Head of caudate nucleus (tissue), 42 donors: ENCODE data around the gene MPP2.
"Not testable (repeated sequence)": the region's sequence is repeated elsewhere in the genome, so short reads cannot be mapped to it uniquely, and the experiment has no call there.

ENCODE experiments used
- DNase-seq, 42 donors: peaks; one replicate each; pipeline versions ENCODE4 v3.0.0 to v3.0.0-alpha.2; 2020 to 2021; ENCODE audit warnings: mixed read lengths in 7 of 42
- intact Hi-C: fragments of 100-400 bp; cut with DNase I; formaldehyde crosslinking; loops from one replicate; pipeline ENCODE4 v1.15.0; 2022

Gene MPP2

GRCh38 chr17:43907998-43908721 is 824 bp upstream of the MPP2 start:
- intact Hi-C loops, result no loop called here
- peak; percentile 74 to 94 (median 87) for DNase-seq

GRCh38 chr17:43906951-43907424 is 348 bp downstream of the MPP2 start:
- intact Hi-C loops, result no loop called here
- DNase-seq, result peak in 25 of 42 donors; percentile 13 to 62 (median 43)

- intact Hi-C loops, result no loop called here
- peak; percentile 81 to 97 (median 90) for DNase-seq
Observed at GRCh38 chr17:43905985-43906852, 1.1 kb downstream of the MPP2 start.

- peak in 3 of 42 donors; percentile 15 to 48 (median 20) for DNase-seq
- intact Hi-C loops, result no loop called here
Observed at GRCh38 chr17:43905400-43905984, 1.8 kb downstream of the MPP2 start.

- DNase-seq, result no peak
- intact Hi-C loops, result no loop called here
Observed at GRCh38 chr17:43901861-43902589, 5.3 kb downstream of the MPP2 start.

- intact Hi-C loops, result no loop called here
- DNase-seq, result no peak
Observed at GRCh38 chr17:43900858-43901754, 6.2 kb downstream of the MPP2 start.

GRCh38 chr17:43900183-43900857 is 7.0 kb downstream of the MPP2 start:
- DNase-seq, result peak; percentile 80 to 96 (median 92)
- intact Hi-C loops, result no loop called here

GRCh38 chr17:43898446-43898845 is 8.9 kb downstream of the MPP2 start:
- DNase-seq, result no peak
- intact Hi-C loops, result no loop called here

- DNase-seq, result no peak
- intact Hi-C loops, result no loop called here
Observed at GRCh38 chr17:43897831-43898230, 9.5 kb downstream of the MPP2 start.

GRCh38 chr17:43894494-43894893 is 12.8 kb downstream of the MPP2 start:
- DNase-seq, intact Hi-C loops: not testable (repeated sequence)

- no peak for DNase-seq
- intact Hi-C loops, result no loop called here
Observed at GRCh38 chr17:43892647-43892952, 14.7 kb downstream of the MPP2 start.

- peak in 1 of 42 donors; percentile 26 for DNase-seq
- intact Hi-C loops, result no loop called here
Observed at GRCh38 chr17:43891851-43892646, 15.3 kb downstream of the MPP2 start.

GRCh38 chr17:43890240-43890639 is 17.1 kb downstream of the MPP2 start:
- DNase-seq, result peak in 1 of 42 donors; percentile 4
- intact Hi-C loops, result no loop called here

GRCh38 chr17:43888548-43888947 is 18.8 kb downstream of the MPP2 start:
- no peak for DNase-seq
- intact Hi-C loops, result no loop called here

- DNase-seq, result peak in 1 of 42 donors; percentile 17
- intact Hi-C loops, result no loop called here
Observed at GRCh38 chr17:43882761-43883415, 24.4 kb downstream of the MPP2 start.

- DNase-seq, result no peak
Observed at GRCh38 chr17:43881758-43882505, 25.4 kb downstream of the MPP2 start.

More at GRCh38 chr17:43881758-43882505, 25.4 kb downstream of the MPP2 start:
- intact Hi-C loops, result no loop called here
